IPS DF 4.7 (cell line): ENCODE data around the gene APBA2.

ENCODE experiments used
- DNase-seq: peaks from one replicate; pipeline ENCODE4 v3.0.0-alpha.2; 2013; ENCODE audit warnings: low spot score; ENCODE audit errors: extremely low read depth

APBA2 gene

GRCh38 chr15:28955993-28956421 lies 70.2 kb downstream of the APBA2 start:
- DNase-seq = no peak

GRCh38 chr15:28956491-28956890 lies 70.7 kb downstream of the APBA2 start:
- DNase-seq = no peak

- DNase-seq = no peak
These were observed 72.1 kb downstream of the APBA2 start for GRCh38 chr15:28957606-28958498.

GRCh38 chr15:28959326-28959725 lies 73.6 kb downstream of the APBA2 start:
- no peak for DNase-seq

- no peak for DNase-seq
These were observed 75.2 kb downstream of the APBA2 start for GRCh38 chr15:28960979-28961378.

- DNase-seq = no peak
These were observed 75.6 kb downstream of the APBA2 start for GRCh38 chr15:28961391-28961790.

- DNase-seq = no peak
These were observed 77.3 kb downstream of the APBA2 start for GRCh38 chr15:28962851-28963710.

GRCh38 chr15:28963711-28964081 lies 77.9 kb downstream of the APBA2 start:
- no peak for DNase-seq

GRCh38 chr15:28964098-28964497 lies 78.3 kb downstream of the APBA2 start:
- DNase-seq = no peak

GRCh38 chr15:28967066-28967465 lies 81.3 kb downstream of the APBA2 start:
- DNase-seq = no peak

GRCh38 chr15:28967990-28968389 lies 82.2 kb downstream of the APBA2 start:
- no peak for DNase-seq

GRCh38 chr15:28969511-28970085 lies 83.8 kb downstream of the APBA2 start:
- DNase-seq = no peak

- no peak for DNase-seq
These were observed 88.4 kb downstream of the APBA2 start for GRCh38 chr15:28974142-28974541.

- DNase-seq = no peak
These were observed 90.0 kb downstream of the APBA2 start for GRCh38 chr15:28975766-28976179.

- no peak for DNase-seq
These were observed 91.7 kb downstream of the APBA2 start for GRCh38 chr15:28977377-28978010.

- DNase-seq = no peak
These were observed 92.2 kb downstream of the APBA2 start for GRCh38 chr15:28978011-28978378.

- DNase-seq = no peak
These were observed 92.9 kb downstream of the APBA2 start for GRCh38 chr15:28978661-28979060.

- DNase-seq = no peak
These were observed 93.6 kb downstream of the APBA2 start for GRCh38 chr15:28979208-28979841.

- DNase-seq = no peak
These were observed 95.1 kb downstream of the APBA2 start for GRCh38 chr15:28980709-28981350.

- no peak for DNase-seq
These were observed 95.6 kb downstream of the APBA2 start for GRCh38 chr15:28981351-28981720.

GRCh38 chr15:28981921-28982320 lies 96.1 kb downstream of the APBA2 start:
- DNase-seq = no peak
